Medulla oblongata (tissue), 1 donor: ENCODE measurements around the gene PPFIBP1.
A peak's percentile ranks its signal among the peaks of the same experiment; 100 is the strongest.
"Not testable (repeated sequence)": the region's sequence is repeated elsewhere in the genome, so short reads cannot be mapped to it uniquely, and the experiment has no call there.

Experiments
- DNase-seq: peaks from one replicate; pipeline ENCODE4 v3.0.0-alpha.2; 2015; ENCODE audit errors: extremely low spot score

Gene PPFIBP1

GRCh38 chr12:27627123-27627852, 103.3 kb downstream of the PPFIBP1 start:
- DNase-seq, result peak; percentile 42

DNA sequence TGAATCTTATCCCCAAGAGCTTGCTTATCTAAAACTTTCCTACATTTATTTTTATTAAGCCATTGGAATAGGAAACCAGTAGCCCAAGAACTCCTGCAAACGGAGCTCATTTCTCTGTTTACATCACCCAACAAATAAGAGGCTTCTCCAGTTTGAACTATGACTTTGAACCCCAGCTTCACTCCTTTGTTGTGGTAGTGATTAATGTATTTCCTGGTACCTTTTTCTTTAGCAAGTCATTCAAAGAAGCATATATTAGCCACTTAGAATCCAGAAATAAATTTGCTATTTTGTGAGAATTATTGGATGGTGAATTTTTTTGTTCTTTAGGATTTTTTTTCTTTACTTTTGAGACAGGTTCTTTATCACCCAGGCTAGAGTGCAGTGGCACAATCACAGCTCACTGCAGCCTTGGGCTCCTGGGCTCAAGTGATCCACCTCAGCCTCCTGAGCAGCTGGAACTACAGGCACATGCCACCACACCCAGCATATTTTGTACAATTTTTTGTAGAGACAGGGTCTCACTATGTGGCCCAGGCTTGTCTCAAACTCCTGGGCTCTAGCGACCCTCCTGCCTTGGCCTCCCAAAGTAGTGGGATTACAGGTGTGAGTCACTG, 104.0 kb downstream of the PPFIBP1 start:
- DNase-seq, result not testable (repeated sequence)

DNA sequence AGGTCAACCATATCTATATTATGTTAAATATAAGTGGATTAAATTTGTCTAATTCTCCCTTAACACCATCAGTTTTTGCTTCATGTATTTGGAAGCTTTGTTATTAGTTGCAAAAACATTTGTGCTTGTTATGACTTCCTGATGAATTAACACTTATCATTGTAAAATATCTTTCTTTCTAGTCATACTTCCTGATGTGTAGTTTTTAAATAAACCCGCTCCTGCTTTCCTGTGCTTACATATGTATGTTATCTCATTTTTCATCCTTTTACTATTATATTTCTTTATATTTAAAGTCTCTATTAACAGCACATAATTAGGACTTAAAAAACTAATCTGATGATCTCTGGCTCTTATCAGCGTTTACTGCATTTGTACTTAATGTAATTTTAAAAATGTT, 106.2 kb downstream of the PPFIBP1 start:
- DNase-seq, result not testable (repeated sequence)

DNA sequence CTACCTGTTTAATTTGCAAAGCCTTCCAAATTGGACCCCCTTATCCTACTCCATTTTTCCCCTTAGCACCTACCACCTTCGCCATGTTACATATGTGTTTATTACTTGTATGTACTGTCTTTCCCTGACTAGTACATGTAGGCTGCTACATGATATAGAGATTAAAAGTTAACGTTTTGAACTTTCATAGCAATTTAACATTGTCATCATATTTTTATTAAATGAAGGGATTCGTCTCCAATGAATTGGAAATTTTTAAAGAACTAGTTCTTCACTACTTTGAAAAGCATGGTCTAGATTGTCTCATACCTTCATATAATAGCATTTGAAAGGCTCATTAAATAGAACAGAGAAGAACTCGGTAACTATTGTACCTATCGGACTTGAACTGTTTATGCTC, 107.4 kb downstream of the PPFIBP1 start:
- DNase-seq, result no peak

DNA sequence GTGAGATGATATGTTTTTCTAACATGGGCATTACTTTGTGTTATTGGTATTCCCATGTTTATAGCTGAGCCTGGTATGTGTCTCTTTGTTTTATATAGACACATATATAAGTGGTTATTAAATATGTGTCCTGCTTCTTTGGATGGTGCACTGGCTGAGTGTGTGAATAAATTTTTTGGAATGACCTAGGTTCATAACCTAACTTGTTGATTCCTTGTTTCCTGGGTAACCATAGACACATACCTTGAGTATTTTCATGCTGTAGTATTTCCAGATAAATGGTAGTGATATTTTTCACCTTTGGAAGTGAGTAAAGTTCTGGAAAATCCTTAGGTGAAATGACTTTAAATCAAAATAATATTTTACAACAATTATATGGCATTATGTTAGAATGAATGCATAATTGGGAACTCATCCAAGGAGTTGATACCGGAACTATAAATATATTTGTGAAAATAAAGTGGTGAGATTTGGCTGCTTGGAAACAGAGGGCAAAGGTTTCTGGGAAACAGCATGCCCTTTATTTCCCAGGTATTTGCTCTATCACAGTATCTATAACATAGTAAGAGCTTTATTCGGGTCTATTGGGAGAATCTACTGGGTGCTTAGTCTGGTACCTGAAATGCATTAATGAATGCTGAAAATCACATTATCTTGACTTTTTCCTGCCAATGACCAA, 107.9 kb downstream of the PPFIBP1 start:
- no peak for DNase-seq

DNA sequence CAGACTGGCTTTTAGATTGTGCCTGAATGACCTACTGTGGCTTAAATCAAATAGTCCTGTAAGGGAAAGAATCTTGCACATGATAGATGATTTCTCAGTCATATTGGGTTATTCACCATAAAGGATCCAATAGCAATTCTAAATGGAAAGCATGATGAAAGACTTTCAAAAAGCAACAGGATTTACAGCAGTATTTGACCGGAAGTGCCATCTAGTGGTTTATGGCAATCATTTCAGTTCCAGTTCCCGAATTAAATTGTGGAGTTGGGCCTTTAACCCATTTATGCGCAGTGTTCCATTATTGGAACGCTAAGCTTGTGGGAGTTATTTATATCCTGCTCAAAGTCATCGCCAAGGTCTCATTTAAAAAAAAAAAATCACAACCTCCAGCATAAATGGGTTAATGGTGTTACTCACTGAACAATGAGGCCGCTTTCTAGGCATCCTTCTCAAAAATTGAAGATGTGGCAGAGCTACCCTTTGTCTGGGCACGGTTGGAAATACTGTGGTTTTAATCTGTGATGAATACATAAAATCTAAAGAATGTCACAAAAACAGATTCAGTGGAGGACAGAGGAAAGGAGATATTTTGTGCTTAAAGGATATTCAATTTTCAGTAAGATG, 111.5 kb downstream of the PPFIBP1 start:
- DNase-seq, result peak; percentile 72

DNA sequence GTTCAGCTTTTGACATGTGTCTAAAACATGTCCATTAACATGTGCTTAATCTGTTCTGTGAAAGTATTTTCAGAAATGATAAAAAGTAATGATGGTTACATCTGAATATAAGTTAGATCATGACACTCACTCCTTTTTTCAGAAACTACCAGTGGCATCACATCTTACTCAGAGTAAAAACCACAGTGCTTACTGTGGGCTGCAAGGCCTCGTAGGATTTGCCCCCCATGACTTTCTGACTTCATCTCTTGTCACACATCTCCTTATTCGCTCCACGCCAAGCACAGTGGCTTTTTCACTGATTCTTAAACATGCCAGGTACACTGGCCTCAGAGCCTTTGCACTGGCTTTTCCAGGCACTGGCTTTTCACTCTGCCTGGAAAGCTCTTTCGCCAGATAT, 112.6 kb downstream of the PPFIBP1 start:
- DNase-seq, result not testable (repeated sequence)

DNA sequence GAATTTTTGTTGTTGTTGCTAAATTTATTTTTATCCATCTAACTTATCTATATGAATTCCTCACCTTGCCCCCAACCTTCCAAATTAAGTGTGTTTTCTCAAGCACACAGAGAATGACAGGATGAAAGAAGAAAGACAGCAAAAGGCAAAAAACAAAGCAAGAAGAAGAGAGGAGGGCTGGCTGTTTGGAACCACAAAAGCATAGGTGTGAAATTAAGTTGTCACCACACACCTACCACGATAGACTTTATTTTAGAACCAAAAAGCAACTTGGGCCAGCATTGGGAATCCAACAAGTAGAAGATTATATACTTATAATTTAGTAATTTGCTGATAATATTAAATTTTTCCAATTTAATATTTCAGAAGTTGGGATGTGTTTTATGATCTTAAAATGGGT, 113.5 kb downstream of the PPFIBP1 start:
- no peak for DNase-seq

DNA sequence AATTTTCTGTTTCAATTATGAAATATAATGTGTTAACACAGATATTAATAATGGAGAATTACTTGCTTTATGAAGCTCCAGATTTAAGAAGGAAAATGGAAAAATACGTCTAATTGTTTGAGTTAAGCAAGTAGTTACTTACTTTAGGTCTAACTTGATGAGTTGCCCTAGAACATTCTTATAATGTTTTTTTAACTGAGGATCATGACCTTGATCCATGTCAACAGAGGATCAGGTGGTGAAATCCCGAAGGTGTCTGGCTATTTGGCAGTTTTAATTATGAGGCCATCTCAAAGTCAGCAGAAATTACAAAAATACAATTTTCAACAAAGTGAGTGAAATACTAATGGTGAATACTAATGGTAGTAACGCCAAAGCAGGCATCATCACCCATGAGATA, 115.3 kb downstream of the PPFIBP1 start:
- no peak for DNase-seq

DNA sequence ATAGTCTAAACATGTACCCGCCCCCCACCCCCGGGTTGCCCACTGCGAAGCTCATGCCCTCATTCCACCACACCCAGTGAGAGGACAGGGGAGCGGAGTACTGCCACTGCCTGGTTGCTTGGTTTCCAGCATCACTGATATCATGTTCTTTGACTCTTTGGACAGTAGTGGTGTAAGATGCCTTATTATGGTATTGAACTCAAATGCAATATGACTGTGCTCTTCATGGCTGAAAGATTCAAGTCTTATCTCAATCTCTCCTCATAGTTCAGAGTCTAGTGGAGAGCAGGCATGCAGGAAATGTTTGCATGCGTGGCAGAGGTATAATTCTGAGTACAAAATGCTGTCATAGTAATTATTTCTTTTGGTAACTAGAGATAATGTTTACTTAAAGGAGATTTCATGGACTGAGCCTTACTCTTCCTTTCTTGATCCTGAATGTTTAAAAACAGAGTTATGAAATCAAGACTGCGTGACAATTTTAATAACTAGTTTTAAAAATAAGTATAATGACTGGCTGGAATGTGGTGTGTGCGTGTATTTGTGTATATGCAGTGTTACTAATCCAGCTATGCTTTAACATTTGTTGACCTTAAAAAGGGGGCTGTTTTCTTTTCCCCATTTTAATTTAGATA, 116.7 kb downstream of the PPFIBP1 start:
- DNase-seq, result not testable (repeated sequence)

DNA sequence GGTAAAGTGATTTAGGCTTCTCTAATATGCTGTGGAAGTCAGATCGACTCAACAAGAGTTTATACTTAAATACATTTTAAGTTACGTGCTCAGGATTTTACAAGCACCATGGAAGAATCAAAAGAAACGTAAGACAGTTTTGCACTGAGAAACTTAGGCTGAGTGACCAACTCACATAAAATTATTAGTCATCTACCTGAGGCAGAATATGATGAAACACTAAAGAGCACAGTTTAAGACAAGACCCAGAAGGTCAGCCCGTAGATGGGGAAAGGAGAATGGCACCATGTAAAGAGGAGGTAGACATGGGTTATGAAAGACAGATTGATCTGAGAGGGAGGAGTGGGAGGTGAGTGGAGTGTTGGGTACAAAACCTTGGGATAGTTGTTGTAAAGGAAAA, 118.4 kb downstream of the PPFIBP1 start:
- DNase-seq, result not testable (repeated sequence)

DNA sequence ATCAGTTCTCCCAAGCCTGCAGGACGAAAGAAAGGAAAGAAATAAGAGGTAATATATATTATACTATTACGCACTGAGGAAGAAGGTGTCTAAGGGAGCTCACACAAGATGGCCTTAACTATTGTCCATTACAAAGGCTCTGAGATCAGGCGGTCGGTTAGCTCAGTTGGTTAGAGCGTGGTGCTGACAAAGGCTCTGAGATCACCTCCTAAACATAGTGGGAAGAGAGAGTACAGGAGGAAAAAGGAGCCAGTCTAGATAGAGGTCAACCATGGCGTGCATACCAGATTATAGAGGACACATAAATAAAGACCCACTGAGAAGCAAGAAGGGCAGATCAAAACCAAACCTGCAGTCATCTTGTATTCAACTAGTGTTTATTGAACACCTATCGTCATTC, 118.9 kb downstream of the PPFIBP1 start:
- not testable (repeated sequence) for DNase-seq

DNA sequence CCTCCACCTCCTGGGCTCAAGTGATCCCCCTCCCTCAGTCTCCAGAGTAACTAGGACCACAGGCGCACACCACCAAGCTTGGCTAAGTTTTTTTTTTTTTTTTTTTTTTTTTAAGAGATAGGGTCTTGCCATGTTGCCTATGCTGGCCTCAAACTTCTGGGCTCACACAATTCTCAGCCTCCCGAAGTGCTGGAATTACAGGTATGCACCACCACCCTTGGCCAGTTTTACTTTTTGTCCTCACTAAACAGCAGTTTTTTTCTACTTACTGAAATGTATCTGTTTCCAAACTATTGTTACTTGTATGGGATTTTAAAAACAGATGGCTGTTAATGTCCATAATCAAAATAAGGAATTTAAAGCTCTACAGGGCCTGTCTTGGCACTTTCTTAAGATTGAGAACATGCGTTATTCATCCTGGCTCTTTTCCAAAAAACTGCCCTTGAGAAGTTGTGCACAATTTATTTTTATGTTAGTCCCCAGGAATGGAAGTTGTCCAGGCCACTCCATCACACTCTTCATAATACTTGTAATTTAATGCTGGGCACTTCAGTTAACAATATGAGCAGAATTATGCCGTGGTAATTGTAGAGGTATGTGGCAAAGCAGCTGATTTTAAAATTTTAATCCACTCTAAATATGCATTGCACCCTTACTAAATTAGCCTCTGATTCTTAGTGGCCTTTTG, 120.3 kb downstream of the PPFIBP1 start:
- DNase-seq, result no peak

DNA sequence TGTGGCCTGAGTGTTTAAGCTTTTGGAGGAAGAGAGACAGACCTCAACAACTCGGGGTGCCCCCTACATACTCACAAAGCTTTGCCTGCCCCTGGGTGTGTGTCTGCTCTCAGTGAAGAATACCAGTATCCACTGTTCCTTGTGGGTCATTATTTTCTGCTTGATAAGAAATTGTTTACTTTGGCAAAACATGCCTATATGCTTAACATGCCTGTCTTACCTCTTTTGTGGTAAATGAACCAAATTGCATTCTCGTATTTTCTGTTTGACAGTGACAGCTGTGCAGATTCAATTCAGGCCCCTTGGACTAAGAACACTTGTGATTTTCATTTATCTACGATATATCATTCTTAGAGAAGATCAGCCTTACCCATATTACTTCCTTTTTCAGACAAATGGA, 121.7 kb downstream of the PPFIBP1 start:
- no peak for DNase-seq

DNA sequence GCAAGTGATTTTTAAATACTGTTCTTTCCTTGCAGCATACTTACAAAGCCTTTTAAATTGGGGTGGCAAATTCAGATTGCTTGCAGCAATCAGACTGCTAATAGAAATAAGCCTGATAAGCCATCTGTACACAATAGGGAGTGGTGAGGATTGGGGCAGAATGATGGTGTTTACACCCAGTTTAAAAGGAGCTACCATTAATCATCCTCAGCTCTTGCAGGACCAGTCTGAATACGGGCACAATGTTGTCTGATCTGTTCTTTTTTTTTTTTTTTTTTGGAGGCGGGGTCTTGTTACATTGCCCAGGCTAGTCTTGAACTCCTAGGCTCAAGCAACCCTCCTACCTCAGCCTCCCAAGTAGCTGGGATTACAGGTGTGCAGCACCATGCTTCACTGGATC, 122.1 kb downstream of the PPFIBP1 start:
- no peak for DNase-seq

DNA sequence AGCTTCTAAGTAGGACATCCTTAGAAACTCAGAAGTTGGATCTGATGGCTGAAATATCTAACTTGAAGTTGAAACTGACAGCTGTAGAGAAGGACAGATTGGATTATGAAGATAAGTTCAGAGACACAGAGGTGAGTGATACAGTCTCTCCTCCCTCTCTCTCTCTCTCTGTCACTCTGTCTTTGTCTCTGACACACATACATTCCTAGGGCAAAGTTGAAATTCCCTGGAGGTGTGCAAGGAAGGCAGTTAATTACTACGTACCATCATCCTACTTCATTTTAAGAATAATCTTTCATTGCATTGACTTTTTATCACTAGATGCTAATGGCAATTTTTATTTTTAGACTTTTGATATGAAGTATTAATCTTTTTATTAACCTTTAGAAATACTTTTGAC, 126.0 kb downstream of the PPFIBP1 start:
- no peak for DNase-seq

DNA sequence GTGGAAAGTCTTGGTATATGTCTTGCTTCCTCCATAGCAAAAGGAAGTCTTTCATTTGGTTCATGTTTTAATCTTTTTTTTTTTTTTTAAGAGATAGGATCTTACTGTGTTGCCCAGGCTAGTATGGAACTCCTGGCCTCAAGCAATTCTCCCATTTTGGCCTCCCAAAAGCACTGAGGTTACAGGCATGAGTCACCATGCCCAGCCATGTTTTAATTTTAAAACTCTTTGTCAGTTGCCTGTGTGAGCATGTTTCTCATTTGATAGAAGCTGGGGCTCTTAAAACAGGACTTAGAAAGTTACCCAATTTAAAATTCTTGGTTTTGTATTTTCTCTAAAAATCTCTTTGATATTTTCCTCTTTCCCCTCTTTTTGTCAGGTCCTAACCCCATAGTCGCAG, 127.2 kb downstream of the PPFIBP1 start:
- DNase-seq, result no peak

GRCh38 chr12:27652174-27652763, 128.3 kb downstream of the PPFIBP1 start:
- DNase-seq, result peak; percentile 94

DNA sequence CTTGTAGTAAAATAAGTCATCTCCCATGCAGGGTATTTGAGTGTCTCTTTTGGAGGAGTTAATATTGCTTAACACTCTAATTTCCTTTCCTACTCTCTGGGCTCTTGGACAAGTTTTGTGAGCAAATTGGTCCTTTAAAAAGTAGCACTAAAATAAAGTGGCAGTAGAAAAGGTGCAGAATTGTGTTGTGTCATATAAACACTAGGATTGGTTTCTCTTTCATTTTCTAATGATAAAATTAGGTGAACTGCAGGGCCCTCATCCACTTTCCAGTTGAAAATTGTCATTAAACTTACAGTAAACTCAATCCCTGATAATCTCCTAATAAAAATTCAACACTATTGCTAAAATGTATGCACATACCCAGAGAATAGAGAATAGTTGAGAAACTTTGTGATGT, 129.7 kb downstream of the PPFIBP1 start:
- DNase-seq, result no peak

GRCh38 chr12:27655476-27655875, 131.5 kb downstream of the PPFIBP1 start:
- not testable (repeated sequence) for DNase-seq

DNA sequence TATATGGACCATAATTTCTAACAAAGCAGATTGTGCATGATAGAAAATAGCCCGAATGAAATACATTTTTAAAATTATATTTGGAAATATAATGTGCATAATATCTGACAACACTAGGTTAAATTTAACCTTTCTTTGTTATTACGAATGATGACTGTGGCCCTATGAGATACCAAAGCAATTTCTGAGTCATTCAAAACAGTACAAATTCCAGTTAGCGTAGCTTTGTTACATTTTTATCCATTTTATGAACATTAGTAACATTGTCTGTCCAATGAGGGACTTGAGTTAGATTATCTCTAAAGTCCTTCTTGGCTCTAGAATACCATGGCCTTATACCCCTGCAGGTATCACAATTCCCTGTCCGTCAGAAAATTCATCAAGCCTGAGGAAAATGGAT, 133.3 kb downstream of the PPFIBP1 start:
- DNase-seq, result no peak
